ENCODE results near the gene AGXT.

GRCh38 chr2:240857039-240858008 is 11.3 kb upstream of the AGXT start:
- TF ChIP-seq TAF1 (IDR thresholded peaks at IDR 0.05; ENCODE audit: borderline replicate concordance, insufficient read depth, low read length): no peak
- no peak for TF ChIP-seq REST (IDR thresholded peaks at IDR 0.05; ENCODE audit: insufficient read depth in 1 of 2, low read depth in 2 of 2, low read length in 2 of 2)
- TF ChIP-seq POLR2AphosphoS5 (IDR thresholded peaks at IDR 0.05; ENCODE audit: low read depth, low read length): no peak
- TF ChIP-seq FOXP2 (optimal IDR thresholded peaks at IDR 0.05; ENCODE audit: borderline replicate concordance, extremely low read depth, extremely low read length, insufficient read depth): no peak
